Tibial nerve (tissue), 4 donors: Measurements from ENCODE around the gene DPYSL4.

Experiments
- CTCF ChIP-seq, 5 experiments: fragments of 200-600 bp in 3 of 5; fragments of 450-650 bp in 2 of 5; sonication (generic) in 3 of 5; IDR thresholded peaks; one replicate each; pipeline ENCODE4 v1.5.1; 2016 to 2019; ENCODE audit warnings: antibody characterized with exemption in 5 of 5, mild to moderate bottlenecking in 3 of 5, moderate library complexity in 2 of 5
- EP300 ChIP-seq, 2 donors: sonication (generic); formaldehyde crosslinking; IDR thresholded peaks; one replicate each; pipeline ENCODE4 v1.6.1; 2017; ENCODE audit warnings: antibody characterized with exemption in 2 of 2, mild to moderate bottlenecking in 1 of 2
- POLR2A ChIP-seq, 2 donors: fragments of 450-650 bp; IDR thresholded peaks; one replicate each; pipeline ENCODE4 v1.6.1; 2017; ENCODE audit warnings: antibody characterized with exemption in 2 of 2, mild to moderate bottlenecking in 2 of 2, moderate library complexity in 2 of 2

- TF ChIP-seq CTCF (IDR thresholded peaks at IDR 0.05) = no peak
- TF ChIP-seq EP300 (IDR thresholded peaks at IDR 0.05) = no peak
- TF ChIP-seq POLR2A (IDR thresholded peaks at IDR 0.05) = no peak
Measured at GRCh38 chr10:132138133-132138532, 48.6 kb upstream of the DPYSL4 start.
